Choroid plexus epithelial cell (primary cell): Measurements from ENCODE around the gene SPATS2L.

Experiments used
- DNase-seq: peaks from one replicate; pipeline ENCODE4 v3.0.0-alpha.2; 2010; ENCODE audit warnings: low read depth
- H3K4me3 ChIP-seq: 2 replicates; pipeline ENCODE4 v1.5.1; 2011; ENCODE audit warnings: low read depth, mild to moderate bottlenecking, control low read depth, low read length, moderate library complexity
- CTCF ChIP-seq: conservative IDR thresholded peaks from 2 replicates; pipeline ENCODE4 v1.5.1; 2011; ENCODE audit warnings: low read depth, mild to moderate bottlenecking, control low read depth, inconsistent platforms, low read length, moderate library complexity

The SPATS2L gene

GRCh38 chr2:200431996-200432705 lies 125.7 kb downstream of the SPATS2L start:
- no peak for TF ChIP-seq CTCF
- DNase-seq = peak; percentile 33
- H3K4me3 ChIP-seq = no peak overlapping the region

- H3K4me3 ChIP-seq = no peak overlapping the region
- TF ChIP-seq CTCF = no peak
- peak; percentile 35 for DNase-seq
These were observed 128.9 kb downstream of the SPATS2L start for GRCh38 chr2:200435379-200435778.

DNA sequence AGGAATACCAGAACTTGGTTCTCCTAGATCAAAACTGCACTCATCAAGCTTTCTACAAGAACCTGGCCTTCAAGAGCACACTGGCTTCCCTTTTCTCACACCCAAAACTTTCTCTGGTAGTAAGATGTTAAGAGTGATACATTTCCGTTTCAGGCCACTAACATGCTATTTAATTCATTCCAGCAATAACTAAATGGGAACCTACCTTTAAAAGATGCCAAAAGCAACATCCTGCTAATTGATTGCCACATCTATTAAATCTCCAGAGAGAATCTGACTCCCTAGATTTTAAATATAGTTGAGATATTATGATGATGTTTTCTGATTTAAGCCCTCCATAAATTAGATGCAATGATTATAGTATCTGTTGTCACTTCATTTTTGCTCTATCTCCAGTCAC lies 131.8 kb downstream of the SPATS2L start:
- no peak for TF ChIP-seq CTCF
- peak; percentile 24 for DNase-seq

GRCh38 chr2:200438846-200439245 lies 132.4 kb downstream of the SPATS2L start:
- TF ChIP-seq CTCF = no peak
- no peak for DNase-seq

More for the DNA sequence above, 131.8 kb downstream of the SPATS2L start:
- no peak overlapping the region for H3K4me3 ChIP-seq

DNA sequence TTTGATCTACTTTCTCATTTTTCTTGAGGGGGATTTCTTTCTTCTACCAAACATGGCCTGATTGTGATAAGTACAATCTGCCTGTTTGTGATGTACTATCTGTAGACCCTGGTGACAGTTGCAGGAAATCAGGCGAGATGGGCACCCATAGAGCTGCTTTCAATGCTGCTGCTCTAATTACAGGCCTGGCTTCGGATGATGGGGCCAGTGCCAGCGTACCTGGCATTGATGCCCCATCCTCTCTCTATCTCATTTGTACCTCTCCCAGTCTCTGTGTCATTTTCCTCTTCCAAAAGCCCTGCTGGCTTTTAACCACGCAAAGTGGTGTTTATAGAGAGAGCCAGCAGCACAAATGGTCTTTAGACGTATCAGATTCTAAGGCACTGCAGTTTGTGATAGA lies 133.5 kb downstream of the SPATS2L start:
- no peak overlapping the region for H3K4me3 ChIP-seq
- TF ChIP-seq CTCF = no peak
- no peak for DNase-seq

More at GRCh38 chr2:200438846-200439245, 132.4 kb downstream of the SPATS2L start:
- no peak overlapping the region for H3K4me3 ChIP-seq

- no peak overlapping the region for H3K4me3 ChIP-seq
- no peak for TF ChIP-seq CTCF
- DNase-seq = peak; percentile 84
These were observed 136.0 kb downstream of the SPATS2L start for GRCh38 chr2:200442471-200442870.

GRCh38 chr2:200443376-200443775 lies 136.9 kb downstream of the SPATS2L start:
- no peak overlapping the region for H3K4me3 ChIP-seq
- DNase-seq = no peak
- TF ChIP-seq CTCF = no peak
